Coronary artery (tissue), 2 donors: ENCODE results near the gene C5orf58.

Experiments
- DNase-seq: peaks from one replicate; pipeline ENCODE4 v3.0.0-alpha.2; 2017; ENCODE audit warnings: low spot score
- H3K27ac ChIP-seq, 2 donors: fragments of 200-600 bp; sonication (generic); one replicate each; pipeline ENCODE4 v1.5.1; 2016 to 2019
- H3K4me3 ChIP-seq: fragments of 200-600 bp; sonication (generic); 2 replicates; pipeline ENCODE4 v1.5.1; 2016; ENCODE audit warnings: mild to moderate bottlenecking, moderate library complexity
- TF ChIP-seq, protein P1 (sequence below): fragments of 200-600 bp; sonication (generic); IDR thresholded peaks from one replicate; pipeline ENCODE4 v1.5.1; 2019; ENCODE audit warnings: antibody characterized with exemption

The C5orf58 gene

DNA sequence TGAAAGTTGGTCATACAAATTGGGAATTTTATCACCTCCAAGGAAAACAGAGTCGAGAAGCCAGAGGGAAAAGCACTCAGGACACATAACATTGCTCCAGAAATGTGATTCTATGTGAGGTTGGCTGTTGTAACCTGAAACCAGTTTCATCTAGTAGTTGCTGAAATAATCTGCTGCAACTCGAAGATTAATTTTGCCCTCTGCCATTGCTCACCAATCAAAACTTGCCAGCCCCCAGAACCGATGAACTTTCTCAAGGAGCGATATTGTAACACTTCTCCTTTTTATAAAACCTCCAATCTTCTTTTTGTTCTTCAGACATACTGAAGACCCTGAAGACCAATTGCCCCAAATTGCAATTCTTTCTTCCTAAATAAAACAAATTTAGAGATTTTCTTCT lies 31.1 kb downstream of the C5orf58 start:
- no peak for DNase-seq
- Histone ChIP-seq H3K27ac (no peak overlapping the region), H3K4me3 (no peak overlapping the region)
- TF ChIP-seq, protein P1, sequence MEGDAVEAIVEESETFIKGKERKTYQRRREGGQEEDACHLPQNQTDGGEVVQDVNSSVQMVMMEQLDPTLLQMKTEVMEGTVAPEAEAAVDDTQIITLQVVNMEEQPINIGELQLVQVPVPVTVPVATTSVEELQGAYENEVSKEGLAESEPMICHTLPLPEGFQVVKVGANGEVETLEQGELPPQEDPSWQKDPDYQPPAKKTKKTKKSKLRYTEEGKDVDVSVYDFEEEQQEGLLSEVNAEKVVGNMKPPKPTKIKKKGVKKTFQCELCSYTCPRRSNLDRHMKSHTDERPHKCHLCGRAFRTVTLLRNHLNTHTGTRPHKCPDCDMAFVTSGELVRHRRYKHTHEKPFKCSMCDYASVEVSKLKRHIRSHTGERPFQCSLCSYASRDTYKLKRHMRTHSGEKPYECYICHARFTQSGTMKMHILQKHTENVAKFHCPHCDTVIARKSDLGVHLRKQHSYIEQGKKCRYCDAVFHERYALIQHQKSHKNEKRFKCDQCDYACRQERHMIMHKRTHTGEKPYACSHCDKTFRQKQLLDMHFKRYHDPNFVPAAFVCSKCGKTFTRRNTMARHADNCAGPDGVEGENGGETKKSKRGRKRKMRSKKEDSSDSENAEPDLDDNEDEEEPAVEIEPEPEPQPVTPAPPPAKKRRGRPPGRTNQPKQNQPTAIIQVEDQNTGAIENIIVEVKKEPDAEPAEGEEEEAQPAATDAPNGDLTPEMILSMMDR = no peak

DNA sequence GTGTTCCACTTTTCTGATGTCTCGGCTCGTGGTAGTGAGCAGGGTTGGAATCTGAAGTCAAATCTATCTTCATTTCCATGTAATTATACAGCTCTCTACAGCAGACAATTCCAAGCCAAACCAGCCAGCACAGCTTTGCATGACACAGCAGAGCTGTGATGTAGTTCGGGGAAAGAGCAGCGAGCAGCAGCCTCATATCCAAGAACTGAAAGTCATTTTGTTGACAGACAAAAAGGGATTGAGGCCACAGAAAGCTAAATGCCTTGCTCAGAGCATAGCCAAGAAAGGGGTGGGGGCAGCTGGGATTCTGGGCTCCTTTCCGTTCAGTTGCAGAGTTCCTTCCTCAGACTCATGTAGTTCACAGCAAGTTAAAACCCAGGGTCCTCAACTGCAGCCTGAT lies 32.7 kb downstream of the C5orf58 start:
- DNase-seq = no peak
- peak overlapping the region in 1 of 2 donors; percentile 48 for H3K27ac ChIP-seq
- TF ChIP-seq, protein P1 = no peak
- H3K4me3 ChIP-seq = no peak overlapping the region

DNA sequence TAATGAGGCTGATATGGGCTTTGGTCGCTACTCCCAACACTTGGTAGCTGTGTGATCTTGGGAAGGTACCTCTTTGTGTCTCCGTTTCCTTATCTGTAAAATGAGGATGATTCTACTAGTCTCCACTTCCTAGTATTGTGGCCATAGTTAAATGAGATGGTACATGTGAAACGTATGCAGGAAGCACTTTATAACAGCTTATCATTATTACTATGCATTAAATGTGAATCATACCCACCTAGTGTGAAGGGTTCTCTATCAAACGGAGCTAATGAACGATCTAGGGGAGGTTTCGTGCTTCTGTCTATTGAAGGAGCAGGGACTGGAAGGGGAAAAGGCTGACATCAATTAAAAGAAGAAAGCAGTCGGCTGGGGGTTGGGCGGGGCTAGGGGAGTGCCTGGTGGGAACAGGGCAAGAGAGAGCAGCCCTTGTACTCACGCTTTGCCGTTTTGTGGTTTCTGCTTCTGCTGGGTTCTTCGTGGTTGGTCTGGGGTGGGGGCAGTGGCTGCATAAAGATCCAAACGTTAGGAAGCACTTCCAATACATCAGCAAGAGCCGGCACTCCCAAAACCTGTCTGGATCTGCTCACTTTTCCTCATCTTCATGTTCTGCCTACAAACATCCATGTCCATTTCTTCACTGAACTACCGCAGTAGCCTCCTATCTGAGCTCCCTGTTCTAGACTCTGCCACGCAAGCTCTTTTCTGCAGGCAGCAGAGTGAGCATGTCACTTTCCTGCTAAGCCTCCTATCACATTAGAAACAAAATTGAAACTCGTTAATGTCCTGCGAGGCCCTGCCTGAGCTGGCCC lies 34.0 kb downstream of the C5orf58 start:
- DNase-seq = no peak
- Histone ChIP-seq H3K27ac (peak overlapping the region in 1 of 2 donors; percentile 45), H3K4me3 (no peak overlapping the region)
- TF ChIP-seq, protein P1 = no peak

DNA sequence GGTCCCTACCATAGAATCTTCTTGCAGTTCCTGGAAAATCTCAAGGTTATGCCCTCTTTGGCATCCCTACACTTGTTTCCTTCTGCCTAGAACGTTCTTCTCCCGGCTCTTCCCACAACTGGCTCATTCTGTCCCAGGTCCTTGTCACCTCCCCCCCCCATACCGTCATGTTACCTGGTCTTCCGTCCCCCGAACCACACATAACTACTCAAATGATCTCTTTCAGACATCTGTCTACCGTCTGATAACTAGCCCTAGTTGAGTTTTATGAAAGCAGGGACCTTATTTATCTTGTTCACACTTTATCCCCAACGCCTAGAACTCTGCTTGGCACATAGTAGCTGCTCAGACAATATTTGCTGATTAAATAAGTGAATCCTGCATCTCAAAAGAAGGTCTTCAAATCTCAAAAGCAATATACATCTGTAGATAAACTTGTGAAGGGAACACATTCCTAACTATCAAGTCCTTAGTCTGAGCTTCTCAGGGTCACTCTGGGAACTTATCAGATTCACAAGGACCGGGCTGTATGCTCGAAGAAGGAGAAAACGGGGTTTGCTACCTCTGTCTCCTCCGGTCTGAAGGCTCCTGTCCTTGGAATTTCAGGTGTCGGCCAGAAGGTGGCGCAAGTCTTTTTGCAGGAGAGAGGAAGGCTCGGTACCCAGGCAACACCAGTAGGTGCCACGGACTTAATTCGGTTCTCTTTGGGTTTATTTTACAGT lies 34.8 kb downstream of the C5orf58 start:
- H3K4me3 ChIP-seq = peak overlapping the region; percentile 58
- TF ChIP-seq, protein P1 = peak; percentile 63
- DNase-seq = no peak
- peak overlapping the region in 1 of 2 donors; percentile 45 for H3K27ac ChIP-seq

DNA sequence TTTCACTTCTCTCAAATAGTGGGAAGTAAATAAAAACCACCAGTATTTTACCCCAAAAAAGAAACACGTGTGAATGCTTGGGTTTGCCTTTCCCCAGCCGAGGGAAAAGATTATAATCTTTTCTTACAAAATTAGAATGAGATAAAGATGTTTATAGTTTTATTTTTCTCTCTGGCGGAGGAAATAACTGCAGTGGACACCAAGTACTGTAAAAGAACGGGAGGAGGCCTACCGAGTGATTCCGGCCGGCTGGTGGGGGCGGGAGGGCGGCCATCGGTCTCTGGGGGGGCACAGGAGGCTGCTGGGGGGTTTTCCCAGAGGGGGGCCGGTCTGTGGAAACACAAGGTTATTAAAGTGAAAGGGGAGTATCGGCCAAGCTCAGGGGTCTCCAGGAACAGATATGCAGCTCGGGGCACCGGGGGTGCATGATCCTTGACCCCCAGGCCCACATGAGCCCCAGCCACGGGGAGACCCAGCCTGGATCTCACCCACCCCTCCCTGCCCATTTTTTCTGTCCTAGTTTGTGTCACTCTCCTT lies 35.4 kb downstream of the C5orf58 start:
- Histone ChIP-seq H3K4me3 (peak overlapping the region; percentile 58), H3K27ac (peak overlapping the region in 1 of 2 donors; percentile 83)
- DNase-seq = no peak
- TF ChIP-seq, protein P1 = no peak

DNA sequence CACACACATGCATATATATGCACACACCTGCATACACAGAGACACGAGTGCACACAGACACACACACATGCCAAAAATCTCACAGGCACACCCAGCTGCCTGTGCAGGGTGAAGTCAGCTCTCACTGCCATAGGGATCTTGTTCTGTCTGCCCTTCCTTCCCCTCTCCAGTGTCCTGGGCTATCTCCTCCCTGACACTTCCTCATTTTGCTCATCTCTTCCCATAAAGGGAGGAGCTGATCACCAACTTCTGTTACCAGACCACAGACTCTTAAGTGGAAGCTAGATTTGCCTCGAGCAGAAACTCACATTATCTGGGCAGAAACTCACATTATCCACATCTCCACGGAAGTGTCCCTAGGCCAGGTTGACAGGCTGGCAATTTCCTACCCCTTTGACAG lies 36.1 kb downstream of the C5orf58 start:
- peak overlapping the region in 1 of 2 donors; percentile 83 for H3K27ac ChIP-seq
- no peak for DNase-seq
- no peak overlapping the region for H3K4me3 ChIP-seq
- TF ChIP-seq, protein P1 = no peak
